GM19239 (cell line): Measurements from ENCODE around the gene LETM1.

Experiments used
- DNase-seq: peaks from one replicate; pipeline ENCODE4 v3.0.0; 2011; ENCODE audit warnings: low spot score; ENCODE audit not compliant: insufficient read length
- FAIRE-seq: peaks from 2 replicates; lab custom pipeline; 2011; peaks lifted over from hg19 to GRCh38; lab: Jason Lieb, UNC

LETM1 gene

DNA sequence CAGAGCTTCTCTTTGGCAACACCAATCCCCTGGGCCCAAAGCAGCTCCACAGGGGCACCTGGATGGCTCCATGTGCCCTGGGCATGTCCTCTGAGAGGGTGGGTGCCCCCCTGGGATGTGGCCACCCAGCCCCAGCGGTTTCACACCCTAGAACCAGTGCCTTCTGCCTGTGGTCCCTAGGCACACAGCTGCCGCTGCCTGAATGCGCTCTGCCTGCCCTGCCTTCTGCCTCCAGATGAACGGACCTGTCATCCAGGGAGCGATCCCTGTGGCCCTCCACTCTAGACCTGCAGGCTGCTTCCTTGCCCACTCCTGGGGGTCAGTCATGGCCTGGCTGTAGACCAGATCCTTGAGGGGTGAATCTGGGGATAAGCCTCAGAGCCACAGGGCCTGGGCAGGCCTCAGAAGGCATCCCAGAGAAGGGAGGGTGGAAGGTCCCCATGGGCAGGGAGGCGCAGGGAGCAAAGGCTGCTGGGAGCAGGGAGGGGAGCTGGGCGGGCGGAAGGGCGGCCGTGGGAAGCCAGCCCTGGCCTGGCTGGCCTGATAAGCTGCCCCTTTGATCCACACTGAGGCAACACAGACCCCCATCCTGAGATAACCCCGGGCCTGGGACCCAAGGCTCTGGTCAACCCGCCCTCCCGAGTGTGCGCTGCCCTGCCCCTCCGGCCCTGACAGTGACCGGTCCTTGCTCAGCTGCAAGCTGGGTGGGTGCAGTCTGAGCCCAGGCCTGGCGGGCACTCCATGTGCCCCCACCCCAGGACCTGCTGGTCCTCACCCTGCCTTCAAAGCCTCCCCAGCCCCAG lies 71.0 kb downstream of the LETM1 start:
- DNase-seq (no peak), FAIRE-seq (no peak)

DNA sequence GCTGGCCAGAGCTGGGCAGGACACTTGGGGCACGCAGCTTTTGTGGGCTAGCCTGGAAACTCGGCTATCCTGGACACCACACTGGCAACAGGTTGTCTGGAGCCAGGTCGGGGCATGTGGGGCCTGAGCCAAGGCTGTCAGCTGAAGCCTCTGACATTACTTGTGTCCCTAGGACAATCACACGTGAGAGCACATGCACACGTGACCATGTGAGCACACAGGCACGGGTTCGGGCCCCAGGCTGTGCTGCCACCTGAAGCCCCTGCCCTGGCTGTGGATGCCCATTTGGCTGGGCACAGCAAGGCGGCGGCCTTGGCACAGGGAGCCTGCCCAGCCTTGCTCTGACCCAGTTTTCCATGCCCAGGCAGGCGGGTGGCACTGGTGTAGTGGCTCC lies 71.6 kb downstream of the LETM1 start:
- DNase-seq (no peak), FAIRE-seq (no peak)

DNA sequence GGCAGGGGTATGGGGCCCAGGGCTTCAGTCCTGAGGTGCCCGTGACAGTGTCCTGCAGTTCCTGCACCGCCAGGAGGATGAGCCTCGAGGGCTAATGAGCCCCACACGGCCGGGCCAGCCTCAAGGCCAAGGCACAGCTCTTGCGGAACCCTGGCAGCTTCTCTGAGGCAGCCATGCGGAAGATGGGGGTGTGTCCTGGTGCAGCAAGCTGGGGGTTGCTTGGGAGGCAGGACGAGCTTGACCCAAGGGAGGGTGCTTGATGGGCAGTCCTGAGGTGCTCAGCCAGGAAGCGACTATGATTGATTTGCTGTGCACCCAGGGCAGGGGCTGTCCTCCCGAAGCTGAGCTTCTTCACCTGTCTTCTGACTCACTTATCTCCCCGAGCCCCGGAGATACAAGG lies 72.0 kb downstream of the LETM1 start:
- DNase-seq (no peak), FAIRE-seq (no peak)

DNA sequence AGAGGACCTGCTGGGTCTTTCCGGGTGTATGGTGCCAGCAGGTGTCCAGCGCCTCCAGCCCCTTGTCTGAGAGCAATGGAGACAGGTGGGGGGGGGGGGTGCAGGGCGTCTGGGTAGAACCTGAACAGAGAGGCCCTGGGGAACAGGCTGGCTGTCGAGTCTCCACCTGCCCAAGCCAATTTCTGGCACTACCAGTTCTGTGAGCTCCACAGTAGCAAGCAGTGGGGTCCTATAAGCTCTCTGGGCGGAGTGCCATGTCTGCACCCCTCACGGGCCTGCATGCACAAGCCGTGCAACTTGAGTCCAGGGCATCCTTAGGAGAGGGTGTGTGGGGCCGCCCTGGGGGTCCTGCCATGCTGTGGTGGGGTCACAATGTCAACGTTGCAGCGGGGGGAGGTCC lies 72.9 kb downstream of the LETM1 start:
- DNase-seq (no peak), FAIRE-seq (no peak)

DNA sequence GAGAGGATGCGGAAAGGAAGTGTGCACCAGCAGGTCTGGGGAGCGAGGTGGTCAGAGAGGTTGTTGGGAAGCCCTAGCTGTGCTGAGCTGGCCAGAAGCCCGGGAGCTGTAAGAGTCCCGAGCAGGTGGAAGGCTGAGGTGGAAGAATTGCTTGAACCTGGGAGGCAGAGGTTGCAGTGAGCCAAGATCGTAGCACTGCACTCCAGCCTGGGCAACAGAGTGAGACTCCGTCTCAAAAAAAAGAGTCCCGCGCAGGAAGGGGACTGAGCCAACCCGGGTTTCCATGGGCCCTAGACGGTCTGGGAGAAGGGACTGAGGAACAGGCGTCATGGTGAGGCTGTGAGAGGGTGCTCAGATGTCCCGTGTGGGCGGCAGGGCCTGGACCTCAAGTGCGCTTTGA lies 75.5 kb downstream of the LETM1 start:
- FAIRE-seq: no peak
- DNase-seq: no peak

DNA sequence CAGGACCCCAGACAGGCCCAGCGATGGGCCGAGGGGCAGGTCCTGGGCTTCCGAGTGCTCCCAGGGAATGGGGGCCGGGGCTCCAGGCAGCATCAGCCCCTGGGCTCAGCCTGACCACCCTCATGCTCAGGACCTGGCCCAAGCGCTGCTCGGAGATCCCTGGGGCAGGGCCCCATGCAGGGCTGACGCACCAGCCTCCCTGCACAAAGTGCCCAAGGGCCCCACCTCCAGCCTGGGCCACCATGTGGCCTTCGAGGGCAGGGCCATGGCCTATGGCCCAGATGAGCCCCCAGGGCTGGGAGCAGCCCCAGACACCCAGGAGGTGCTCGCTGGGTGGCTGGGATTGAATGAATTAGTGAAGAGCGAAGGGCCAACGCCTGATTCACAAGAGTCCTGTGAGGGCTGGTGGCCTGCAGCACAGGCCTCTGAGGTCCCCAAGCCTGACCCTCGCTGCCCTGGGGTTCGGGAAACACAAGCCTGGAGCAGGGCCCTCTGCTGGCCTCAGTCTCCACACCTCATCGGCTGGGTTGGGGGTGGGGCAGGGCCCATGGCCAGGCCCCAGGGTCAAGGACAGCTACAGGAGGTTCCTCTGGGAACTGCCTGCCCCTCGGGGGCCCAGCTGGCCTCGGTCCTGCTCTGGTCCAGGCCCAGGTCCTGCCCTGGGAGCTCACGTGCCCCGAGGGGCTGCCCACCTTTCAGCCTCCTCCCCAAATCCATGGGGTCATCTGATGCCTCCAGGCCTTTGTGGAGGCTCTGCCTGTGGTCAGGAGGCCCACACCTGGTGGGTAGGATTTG lies 76.2 kb downstream of the LETM1 start:
- FAIRE-seq (no peak), DNase-seq (no peak)

DNA sequence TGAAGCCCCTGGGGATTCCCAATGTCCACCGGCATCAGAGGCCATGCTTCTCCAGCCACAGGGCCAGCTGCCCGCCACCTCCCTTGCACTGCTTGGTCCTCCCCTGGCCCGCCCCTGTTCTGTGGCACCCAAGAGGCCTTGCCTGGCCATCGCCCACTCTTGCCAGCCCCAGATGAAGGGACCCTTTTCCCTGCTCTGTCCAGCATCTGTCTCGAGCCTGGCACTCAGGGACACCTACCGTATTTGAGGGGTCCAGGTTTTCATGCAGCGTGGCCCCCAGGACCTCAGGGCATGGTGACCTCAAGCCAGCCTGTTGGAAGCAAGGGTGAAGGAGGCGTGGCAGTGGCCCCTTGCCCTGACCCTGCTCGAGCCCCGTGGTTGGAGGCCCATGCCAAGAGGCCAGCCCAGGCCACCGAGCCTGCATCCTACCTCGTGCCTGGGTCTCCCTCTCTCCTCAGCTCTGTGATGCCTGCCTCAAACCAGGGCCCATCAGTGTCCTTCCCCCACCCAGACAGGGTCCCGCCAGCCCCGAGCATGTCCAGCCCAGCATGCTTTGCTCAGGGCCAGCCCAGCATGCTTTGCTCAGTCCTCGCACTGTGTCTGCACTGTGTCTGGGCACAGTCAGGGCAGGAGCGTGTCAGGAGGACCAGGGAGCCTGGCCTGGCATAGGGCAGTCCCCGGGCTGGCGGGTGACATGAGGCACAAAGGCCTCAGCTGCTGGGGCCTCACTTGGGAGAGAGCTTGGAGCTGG lies 77.1 kb downstream of the LETM1 start:
- DNase-seq (no peak), FAIRE-seq (no peak)

DNA sequence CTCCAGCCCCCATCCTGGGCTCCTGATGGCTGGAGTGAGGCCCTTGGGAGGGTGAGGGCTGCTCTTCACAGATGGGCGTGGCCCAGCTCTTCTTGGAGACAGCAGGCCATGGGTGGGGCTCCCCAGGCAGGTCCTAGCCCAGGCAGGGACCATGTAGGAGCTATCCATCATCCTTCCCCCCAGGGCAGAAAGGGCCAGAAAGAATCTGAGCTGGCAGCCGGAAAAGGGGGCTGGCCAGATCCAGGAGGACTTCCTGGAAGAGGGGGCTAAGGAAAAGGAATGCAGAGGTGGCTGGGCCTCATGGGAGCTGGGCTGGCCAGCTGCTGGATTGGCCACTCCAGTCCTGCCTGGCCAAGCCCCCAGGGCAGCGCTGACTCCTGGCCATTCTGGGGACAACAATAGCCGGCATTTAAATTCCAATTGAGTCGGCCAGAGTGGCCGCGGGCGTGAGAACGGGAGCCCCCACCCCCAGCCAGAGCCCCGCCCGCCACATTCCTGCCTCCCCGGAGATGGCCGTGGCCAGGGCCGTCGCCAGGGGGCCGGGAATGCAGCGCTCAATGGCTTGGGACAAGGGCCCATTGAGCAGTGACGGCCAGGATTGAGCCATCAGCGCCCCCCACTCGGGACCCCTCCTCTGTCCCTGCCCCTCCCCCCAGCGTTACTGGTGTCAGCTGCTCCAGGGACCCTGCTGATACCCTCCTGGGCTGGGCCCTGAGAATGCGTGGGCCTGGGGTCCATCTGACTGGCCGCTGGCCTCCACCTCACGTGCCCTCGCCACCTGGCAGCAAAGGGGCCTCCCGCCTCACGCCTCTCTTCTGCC lies 77.9 kb downstream of the LETM1 start:
- FAIRE-seq (no peak), DNase-seq (no peak)

DNA sequence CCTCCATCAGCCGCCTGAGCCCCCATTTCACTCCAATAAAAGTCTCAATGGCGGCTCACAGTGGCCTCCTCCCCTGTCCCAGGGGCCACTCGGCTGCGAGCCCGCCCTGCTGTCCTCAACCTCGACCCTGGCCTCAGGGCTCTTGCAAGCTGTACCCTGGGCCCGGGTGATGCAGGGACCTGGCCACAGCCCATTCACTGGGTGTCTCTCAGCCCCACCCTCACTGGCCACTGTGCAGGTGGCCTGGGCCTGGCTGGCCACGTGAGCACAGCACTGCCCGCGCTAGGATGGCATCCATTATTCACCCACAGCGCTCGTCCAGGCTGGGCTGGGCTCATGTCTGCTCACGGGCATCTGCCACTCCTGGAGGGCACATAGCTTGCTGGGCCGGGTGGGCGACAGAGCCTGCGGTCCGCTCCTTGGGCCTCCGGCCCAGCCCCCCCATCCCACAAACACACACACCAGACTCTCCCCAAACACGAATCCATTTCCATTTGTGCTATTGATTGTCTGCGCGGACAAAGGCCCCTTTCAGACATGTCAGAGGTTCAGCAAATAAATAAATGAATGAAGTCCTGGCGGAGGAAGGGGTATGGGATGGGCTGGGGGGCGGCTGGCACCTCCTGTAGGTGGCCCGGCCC lies 79.3 kb downstream of the LETM1 start:
- no peak for FAIRE-seq
- DNase-seq: no peak

DNA sequence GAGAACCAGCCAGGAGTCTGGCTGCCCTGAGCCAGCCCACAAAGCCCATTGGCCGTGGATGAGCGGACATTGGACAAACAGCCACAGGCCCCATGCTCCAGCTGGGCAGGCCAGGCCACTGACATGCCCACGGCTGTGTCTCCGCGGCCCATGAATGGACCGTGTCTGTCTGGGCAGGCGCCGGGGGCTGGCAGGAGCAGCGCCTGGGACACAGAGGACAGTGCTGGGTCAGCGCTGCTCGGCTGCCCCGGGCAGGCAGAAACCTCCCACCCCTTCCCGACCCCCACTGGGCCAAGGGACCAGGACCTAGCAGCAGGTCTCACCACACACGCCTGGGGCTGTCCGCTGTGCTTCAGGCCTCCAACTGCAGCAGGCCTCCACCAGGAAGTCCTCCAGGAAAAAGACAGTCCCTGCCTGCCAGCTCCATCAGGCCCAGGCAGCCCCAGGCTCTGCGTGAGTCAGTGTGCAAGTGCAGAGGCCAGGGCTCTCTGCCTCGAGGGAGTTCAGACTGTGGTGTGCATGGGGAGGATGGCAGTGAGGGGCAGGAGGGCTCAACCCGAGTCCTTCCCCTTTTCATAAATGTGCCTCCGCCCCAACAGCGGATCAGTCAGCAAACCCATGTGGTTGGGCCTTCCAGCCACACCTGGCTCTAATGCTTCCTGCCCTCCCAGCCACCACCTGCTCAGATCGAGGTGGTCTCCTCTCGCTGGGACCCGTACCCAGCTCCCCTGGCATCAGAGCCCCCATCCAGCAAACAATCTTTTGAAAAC lies 80.0 kb downstream of the LETM1 start:
- FAIRE-seq (no peak), DNase-seq (no peak)

DNA sequence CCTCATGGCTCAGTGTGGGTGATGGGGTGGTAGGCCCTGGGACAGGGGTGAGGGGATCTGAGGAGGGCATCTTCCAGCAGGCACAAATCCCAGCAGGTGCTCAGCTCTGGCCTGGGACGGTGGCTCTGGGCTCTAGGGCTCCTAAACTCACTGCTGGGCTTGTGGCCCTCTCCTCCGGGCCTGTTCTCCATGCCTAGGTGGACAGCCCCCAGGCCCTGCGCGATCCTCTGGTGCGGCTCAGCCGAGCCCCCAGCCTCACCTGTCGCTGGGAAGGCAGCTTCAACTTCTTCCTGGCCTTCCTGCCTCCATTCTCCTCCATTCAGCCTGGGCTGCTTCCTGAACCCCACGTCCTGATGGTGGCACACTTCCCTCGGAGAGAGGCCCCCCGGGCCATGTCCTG lies 82.2 kb downstream of the LETM1 start:
- no peak for FAIRE-seq
- no peak for DNase-seq

DNA sequence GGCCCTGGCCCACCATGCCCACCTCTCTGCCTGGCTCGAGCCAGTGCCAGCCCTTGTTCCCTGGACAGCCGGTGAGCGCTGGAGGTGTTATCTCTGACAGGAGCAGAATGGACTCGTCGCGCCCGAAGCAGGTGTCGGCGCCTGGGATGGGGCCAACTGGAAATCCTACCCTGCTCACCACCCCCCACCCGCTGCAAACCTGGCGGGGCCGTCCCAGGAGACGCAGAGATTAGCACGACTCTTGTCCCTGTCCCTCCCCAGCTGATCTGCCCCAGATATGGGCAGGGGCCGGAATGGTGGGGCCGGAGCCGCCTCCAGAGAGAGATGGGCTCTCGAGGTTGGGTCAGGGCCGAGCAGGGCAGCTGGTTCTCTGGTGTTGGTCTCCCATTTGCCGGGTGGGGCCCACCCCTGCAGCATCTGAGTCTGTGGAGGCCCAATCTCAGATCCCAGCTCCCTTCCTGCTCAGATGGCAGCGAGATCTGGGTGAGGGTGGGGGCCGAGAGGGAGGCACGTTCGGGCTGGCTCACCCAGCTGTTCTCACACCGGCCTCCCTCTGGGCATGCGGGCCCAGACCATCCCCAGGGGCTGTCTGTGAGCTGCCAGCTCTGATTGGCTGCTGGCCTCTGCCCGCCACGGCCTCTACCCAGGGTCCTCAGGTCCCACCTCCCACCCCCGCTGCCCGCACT lies 83.0 kb downstream of the LETM1 start:
- FAIRE-seq: no peak
- DNase-seq: no peak

DNA sequence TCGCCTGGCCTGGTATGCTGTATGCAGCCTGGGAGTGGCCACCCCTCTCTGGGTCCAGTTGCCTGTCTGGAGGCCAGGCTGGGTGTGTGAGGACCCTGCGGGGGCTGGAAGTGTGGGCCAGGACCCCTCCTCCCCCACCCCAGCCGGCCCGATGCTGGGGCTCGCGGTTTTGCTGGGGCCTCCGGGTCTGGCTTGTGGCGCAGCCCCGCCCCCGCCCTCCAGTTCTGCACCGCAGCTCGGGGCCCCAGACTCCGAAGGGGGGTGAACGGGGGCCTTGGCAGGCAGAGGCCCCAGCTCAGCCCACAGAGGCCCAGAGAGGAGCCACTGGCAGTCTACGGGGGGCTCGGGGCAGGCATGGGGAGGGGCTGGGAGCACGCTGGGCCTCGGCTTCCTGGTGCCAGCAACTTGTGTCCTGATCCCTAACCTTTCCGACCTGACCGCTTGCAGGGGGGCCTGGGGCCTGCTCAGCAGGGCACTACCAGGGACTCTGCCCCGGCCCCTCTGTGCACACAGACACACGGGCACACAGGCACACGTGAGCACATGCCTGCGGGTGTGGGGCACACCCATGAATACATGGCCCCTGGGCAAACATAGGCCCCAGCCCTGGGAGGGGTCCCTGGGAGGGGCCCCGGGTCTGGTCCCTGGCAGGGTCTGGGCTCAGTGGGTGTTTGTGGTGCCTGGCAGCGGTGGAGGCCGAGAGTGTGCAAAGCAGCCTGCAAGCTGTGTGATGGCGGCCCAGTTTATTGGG lies 84.2 kb downstream of the LETM1 start:
- DNase-seq (no peak), FAIRE-seq (no peak)

DNA sequence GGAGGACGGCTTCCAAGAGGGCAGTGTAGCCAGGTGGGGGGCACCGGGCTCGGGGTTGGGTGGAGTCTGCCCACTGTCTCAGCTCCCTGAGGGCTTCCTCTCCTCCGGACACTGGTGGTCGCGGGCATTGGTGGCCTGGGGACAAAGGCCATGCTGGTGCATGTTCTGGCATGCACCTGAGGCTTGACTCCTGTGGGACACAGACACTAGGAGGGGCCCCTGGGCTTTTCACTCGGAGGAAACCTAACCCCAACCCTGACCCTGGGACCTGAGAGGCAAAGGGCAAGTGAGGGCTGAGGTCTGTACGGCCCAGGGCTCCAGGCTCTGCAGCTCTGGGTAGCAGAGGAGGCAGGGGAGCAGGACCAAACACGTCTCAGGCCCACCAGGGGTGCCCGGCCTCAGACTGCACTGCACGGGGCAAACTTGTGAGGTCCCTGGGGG lies 85.1 kb downstream of the LETM1 start:
- no peak for FAIRE-seq
- no peak for DNase-seq

DNA sequence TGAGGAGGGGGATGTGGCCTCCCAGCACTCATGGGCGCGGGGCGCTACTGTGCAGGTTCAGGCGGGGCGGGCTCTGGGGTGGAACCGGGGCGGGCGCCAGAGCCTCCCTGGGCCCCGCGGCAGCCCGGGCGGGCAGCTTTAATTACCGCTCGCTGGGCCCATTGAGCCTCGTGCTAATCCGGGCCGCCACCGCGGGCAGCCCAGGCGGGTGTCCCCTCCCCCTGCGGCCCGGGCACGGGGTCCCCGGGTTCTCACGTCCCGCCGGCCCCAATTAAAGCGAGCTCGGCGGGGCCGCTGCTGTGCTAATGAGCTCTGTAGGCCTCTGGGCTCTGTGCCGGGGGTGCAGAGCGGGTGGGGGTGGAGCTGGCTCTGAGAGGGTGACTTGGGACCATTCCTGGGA lies 85.7 kb downstream of the LETM1 start:
- DNase-seq (no peak), FAIRE-seq (no peak)

DNA sequence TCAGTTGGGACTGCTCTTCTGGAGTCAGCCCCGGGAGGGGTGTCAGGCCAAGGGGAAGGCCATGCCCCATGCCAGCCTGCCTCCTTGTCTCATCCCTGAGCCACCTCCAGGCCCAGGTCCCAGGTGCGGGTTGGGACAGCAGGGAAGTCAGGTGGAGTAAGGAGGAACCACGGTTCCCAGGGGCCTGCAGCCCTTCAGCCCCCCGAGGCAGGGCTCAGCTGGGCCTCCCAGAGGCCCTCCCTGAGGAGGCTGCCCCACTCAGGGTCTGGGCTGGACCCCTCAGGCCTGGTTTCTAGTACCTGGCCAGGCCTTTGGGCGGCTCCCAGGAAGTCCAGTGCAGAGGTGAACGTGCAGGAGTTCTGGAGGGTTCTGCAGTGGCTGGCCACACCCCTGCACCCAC lies 86.3 kb downstream of the LETM1 start:
- DNase-seq (no peak), FAIRE-seq (no peak)

DNA sequence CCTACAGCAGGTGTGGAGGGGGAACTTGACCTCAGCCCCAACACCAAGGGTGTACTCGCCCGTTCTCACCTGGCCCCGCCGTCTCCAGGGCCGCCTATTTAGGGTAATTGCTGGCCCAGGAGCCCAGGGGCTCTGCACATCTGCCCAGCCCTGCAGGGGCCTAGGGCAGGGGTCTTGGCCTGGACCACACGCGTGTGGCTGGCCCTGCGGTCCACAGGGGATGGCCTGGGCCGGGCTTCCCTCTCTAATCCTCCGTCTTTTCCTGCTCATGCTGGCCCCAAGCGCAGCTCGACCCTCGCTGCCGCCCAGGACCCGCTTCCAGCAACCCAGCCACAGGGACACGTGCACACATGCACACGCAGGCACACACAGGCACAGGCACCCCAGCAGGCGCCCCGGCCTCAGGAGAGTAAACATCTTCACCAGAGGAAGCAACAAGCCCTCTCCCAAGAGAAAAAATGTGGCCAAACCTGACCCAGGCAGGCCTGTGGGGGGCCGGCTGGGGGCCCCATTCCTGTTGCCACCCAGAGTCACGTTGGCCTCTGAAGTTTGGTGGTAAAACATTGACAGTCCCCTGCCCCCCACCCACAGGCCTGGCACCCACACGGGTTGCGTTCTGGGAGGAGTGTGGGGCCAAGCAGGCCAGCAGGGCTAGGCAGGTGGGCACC lies 87.5 kb downstream of the LETM1 start:
- FAIRE-seq (no peak), DNase-seq (no peak)
